Neuronal stem cell (in vitro differentiated cells): ENCODE measurements around the gene SMOC2.

Experiments
- DNase-seq: peaks from one replicate; pipeline ENCODE4 v3.0.0-alpha.2; 2013; ENCODE audit warnings: low spot score
- H2AFZ ChIP-seq: one replicate; pipeline ENCODE4 v1.6.1; 2013; ENCODE audit warnings: mild to moderate bottlenecking, low read length, inconsistent platforms
- H2AK5ac ChIP-seq: 2 replicates; pipeline ENCODE4 v1.6.1; 2013; ENCODE audit warnings: low read depth, mild to moderate bottlenecking, inconsistent platforms, low read length, moderate library complexity, mixed read lengths
- H2BK120ac ChIP-seq: 2 replicates; pipeline ENCODE4 v1.6.1; 2013; ENCODE audit warnings: low read depth, mild to moderate bottlenecking, inconsistent platforms, low read length, moderate library complexity, mixed read lengths
- H2BK12ac ChIP-seq: one replicate; pipeline ENCODE4 v1.6.1; 2013; ENCODE audit warnings: low read length, inconsistent platforms
- H2BK15ac ChIP-seq: 2 replicates; pipeline ENCODE4 v1.6.1; 2013; ENCODE audit warnings: mild to moderate bottlenecking, low read length, inconsistent platforms, mixed read lengths
- H2BK5ac ChIP-seq: one replicate; pipeline ENCODE4 v1.6.1; 2013; ENCODE audit warnings: inconsistent platforms, mild to moderate bottlenecking, low read length, moderate library complexity
- H3K14ac ChIP-seq: one replicate; pipeline ENCODE4 v1.6.1; 2013; ENCODE audit warnings: low read length, inconsistent platforms
- H3K18ac ChIP-seq: 2 replicates; pipeline ENCODE4 v1.6.1; 2013; ENCODE audit warnings: low read length, inconsistent platforms
- H3K23ac ChIP-seq: 2 replicates; pipeline ENCODE4 v1.6.1; 2013; ENCODE audit warnings: low read depth, mild to moderate bottlenecking, mixed read lengths, low read length, inconsistent platforms; ENCODE audit not compliant: poor library complexity
- H3K27ac ChIP-seq: replicated peaks from 3 replicates; pipeline ENCODE4 v1.5.1; 2013; ENCODE audit warnings: low read length, inconsistent platforms
- H3K27me3 ChIP-seq, 3 experiments: 2 replicates each; pipeline ENCODE4 v1.6.1; 2013; ENCODE audit warnings: low read length in 3 of 3, mild to moderate bottlenecking in 2 of 3, inconsistent platforms in 1 of 3, low read depth in 1 of 3, mixed read lengths in 1 of 3, moderate library complexity in 1 of 3; ENCODE audit not compliant: control insufficient read depth in 3 of 3, insufficient read depth in 3 of 3
- H3K36me3 ChIP-seq, 2 donors: replicated peaks in 1 of 2; 2 replicates each; pipeline ENCODE4 v1.6.1; 2013; ENCODE audit warnings: low read length in 2 of 2; ENCODE audit not compliant: control insufficient read depth in 2 of 2, insufficient read depth in 2 of 2
- H3K4ac ChIP-seq: 2 replicates; pipeline ENCODE4 v1.6.1; 2013; ENCODE audit warnings: inconsistent platforms, mild to moderate bottlenecking, low read length, moderate library complexity
- H3K4me1 ChIP-seq, 2 donors: 1 replicate in 1 of 2; 2 replicates in 1 of 2; pipeline ENCODE4 v1.6.1; 2013; ENCODE audit warnings: low read length in 2 of 2, low read depth in 1 of 2; ENCODE audit not compliant: control insufficient read depth in 2 of 2, insufficient read depth in 1 of 2
- H3K4me2 ChIP-seq: one replicate; pipeline ENCODE4 v1.6.1; 2013; ENCODE audit warnings: mild to moderate bottlenecking, low read length, inconsistent platforms; ENCODE audit not compliant: insufficient read depth, poor library complexity, severe bottlenecking
- H3K4me3 ChIP-seq, 2 donors: 2 replicates each; pipeline ENCODE4 v1.5.1; 2013; ENCODE audit warnings: low read length in 2 of 2, mild to moderate bottlenecking in 2 of 2, inconsistent platforms in 1 of 2, moderate library complexity in 1 of 2
- H3K79me1 ChIP-seq: one replicate; pipeline ENCODE4 v1.6.1; 2013; ENCODE audit warnings: low read depth, mild to moderate bottlenecking, inconsistent platforms, low read length, moderate library complexity
- H3K9ac ChIP-seq: one replicate; pipeline ENCODE4 v1.6.1; 2013; ENCODE audit warnings: mild to moderate bottlenecking, low read depth, low read length, inconsistent platforms; ENCODE audit not compliant: poor library complexity
- H3K9me3 ChIP-seq, 2 donors: replicated peaks in 1 of 2; 2 replicates each; pipeline versions ENCODE3 to v1.6.1; 2013; ENCODE audit warnings: low read length in 2 of 2, mild to moderate bottlenecking in 2 of 2, inconsistent platforms in 1 of 2, low read depth in 1 of 2, mixed read lengths in 1 of 2, moderate library complexity in 1 of 2; ENCODE audit not compliant: control insufficient read depth in 2 of 2, insufficient read depth in 1 of 2
- H4K8ac ChIP-seq: one replicate; pipeline ENCODE4 v1.6.1; 2013; ENCODE audit warnings: low read depth, mild to moderate bottlenecking, inconsistent platforms, low read length, moderate library complexity
- H4K91ac ChIP-seq: one replicate; pipeline ENCODE4 v1.6.1; 2013; ENCODE audit warnings: low read length, low read depth, mild to moderate bottlenecking, inconsistent platforms; ENCODE audit not compliant: poor library complexity
- WGBS, 2 donors: extraction: QIAGEN DNeasy Blood & Tissue Kit; methylation state at CpG; one replicate each; pipeline ENCODE4 v1.1.7; 2013; ENCODE audit warnings: missing lambda C conversion rate in 2 of 2, mixed read lengths in 1 of 2; ENCODE audit not compliant: insufficient read length in 2 of 2, insufficient replicate concordance in 1 of 2; ENCODE audit errors: extremely low coverage in 2 of 2; 5-methylcytosine and 5-hydroxymethylcytosine counted together

SMOC2 gene

GRCh38 chr6:168684906-168685305 lies 243.9 kb downstream of the SMOC2 start:
- Histone ChIP-seq H2BK15ac (peak overlapping the region; percentile 14), H3K27ac (no peak overlapping the region), H4K91ac (no peak overlapping the region), H3K79me1 (no peaks in the 10 kb centered on the region), H2AFZ (no peak overlapping the region), H3K4me2 (no peak overlapping the region), H2BK12ac (peak overlapping the region; percentile 12), H2BK5ac (no peak overlapping the region), H3K23ac (no peak overlapping the region), H3K9ac (no peak overlapping the region), H3K27me3 (no peaks in the 10 kb centered on the region), H3K4ac (peak overlapping the region; percentile 6), H3K36me3 (no peaks in the 10 kb centered on the region), H2AK5ac (peak overlapping the region; percentile 13), H3K14ac (no peak overlapping the region), H3K18ac (peak overlapping the region; percentile 4), H3K9me3 (no peaks in the 10 kb centered on the region), H4K8ac (no peak overlapping the region), H3K4me1 (peaks cover 10 to 31% of the 10 kb centered on the region in 2 donors), H3K4me3 (no peak overlapping the region), H2BK120ac (no peak overlapping the region)
- DNase-seq, result no peak
- no CpG with 5 or more reads among the region's 8 CpGs for WGBS, 2 donors

- Histone ChIP-seq H2BK12ac (peak overlapping the region; percentile 4), H3K36me3 (no peaks in the 10 kb centered on the region), H3K14ac (no peak overlapping the region), H3K23ac (no peak overlapping the region), H3K4me2 (no peak overlapping the region), H3K4me3 (no peak overlapping the region), H2AFZ (peak overlapping the region; percentile 60), H2BK15ac (peak overlapping the region; percentile 33), H3K27ac (no peak overlapping the region), H3K9me3 (no peaks in the 10 kb centered on the region), H3K4me1 (peaks cover 10 to 31% of the 10 kb centered on the region in 2 donors), H2AK5ac (no peak overlapping the region), H4K91ac (no peak overlapping the region), H4K8ac (no peak overlapping the region), H2BK120ac (no peak overlapping the region), H3K18ac (no peak overlapping the region), H3K4ac (no peak overlapping the region), H3K27me3 (no peaks in the 10 kb centered on the region), H3K9ac (no peak overlapping the region), H3K79me1 (no peaks in the 10 kb centered on the region), H2BK5ac (no peak overlapping the region)
- no CpG with 5 or more reads among the region's 25 CpGs for WGBS, 2 donors
- no peak for DNase-seq
Observed at GRCh38 chr6:168686029-168686738, 245.2 kb downstream of the SMOC2 start.

- DNase-seq, result no peak
- H2BK12ac ChIP-seq, result no peak overlapping the region
- H3K9me3 ChIP-seq, result no peaks in the 10 kb centered on the region
- no CpG with 5 or more reads among the region's 14 CpGs for WGBS, 2 donors
- H2BK15ac ChIP-seq, result no peak overlapping the region
- H3K9ac ChIP-seq, result no peak overlapping the region
- no peaks in the 10 kb centered on the region for H3K36me3 ChIP-seq
- no peak overlapping the region for H3K4ac ChIP-seq
- H4K8ac ChIP-seq, result no peak overlapping the region
- peaks cover 12 to 31% of the 10 kb centered on the region in 2 donors for H3K4me1 ChIP-seq
- no peak overlapping the region for H2BK120ac ChIP-seq
- H3K79me1 ChIP-seq, result no peaks in the 10 kb centered on the region
- no peak overlapping the region for H3K23ac ChIP-seq
- no peak overlapping the region for H2AK5ac ChIP-seq
- H3K4me3 ChIP-seq, result no peak overlapping the region
- no peaks in the 10 kb centered on the region for H3K27me3 ChIP-seq
- no peak overlapping the region for H3K4me2 ChIP-seq
- H3K18ac ChIP-seq, result peak overlapping the region; percentile 55
- no peak overlapping the region for H3K14ac ChIP-seq
- no peak overlapping the region for H3K27ac ChIP-seq
- H4K91ac ChIP-seq, result no peak overlapping the region
- H2AFZ ChIP-seq, result peak overlapping the region; percentile 60
- no peak overlapping the region for H2BK5ac ChIP-seq
Observed at GRCh38 chr6:168686831-168687730, 246.1 kb downstream of the SMOC2 start.

- no peak overlapping the region for H2AFZ ChIP-seq
- no peak overlapping the region for H2AK5ac ChIP-seq
- H3K18ac ChIP-seq, result no peak overlapping the region
- H4K8ac ChIP-seq, result no peak overlapping the region
- H2BK12ac ChIP-seq, result no peak overlapping the region
- no peak overlapping the region for H3K4ac ChIP-seq
- H2BK120ac ChIP-seq, result no peak overlapping the region
- no peak overlapping the region for H2BK15ac ChIP-seq
- no peak overlapping the region for H3K14ac ChIP-seq
- H3K27me3 ChIP-seq, result no peaks in the 10 kb centered on the region
- no peaks in the 10 kb centered on the region for H3K79me1 ChIP-seq
- no peak overlapping the region for H3K4me2 ChIP-seq
- no peaks in the 10 kb centered on the region for H3K36me3 ChIP-seq
- H3K4me1 ChIP-seq, result peaks cover 9 to 18% of the 10 kb centered on the region in 2 donors
- H3K9ac ChIP-seq, result no peak overlapping the region
- no peak for DNase-seq
- no peak overlapping the region for H3K23ac ChIP-seq
- no peaks in the 10 kb centered on the region for H3K9me3 ChIP-seq
- H3K4me3 ChIP-seq, result no peak overlapping the region
- no peak overlapping the region for H4K91ac ChIP-seq
- no peak overlapping the region for H3K27ac ChIP-seq
- no CpG with 5 or more reads among the region's 7 CpGs for WGBS, 2 donors
- H2BK5ac ChIP-seq, result no peak overlapping the region
Observed at GRCh38 chr6:168690271-168690670, 249.3 kb downstream of the SMOC2 start.
